HEK293T (cell line): ENCODE data around the gene RRAS.

Experiments
- CTCF ChIA-PET: fragments of 350-600 bp; formaldehyde crosslinking; extraction: SDS; loops from one replicate; lab custom pipeline; 2021; ENCODE audit warnings: antibody characterized with exemption, inconsistent platforms; lab: Yijun Ruan, JAX
- POLR2A ChIA-PET: fragments of 350-600 bp; formaldehyde crosslinking; extraction: SDS; loops from one replicate; lab custom pipeline; 2020; ENCODE audit warnings: antibody characterized with exemption, inconsistent platforms; lab: Yijun Ruan, JAX
- DNase-seq: peaks from one replicate; pipeline ENCODE4 v3.0.0; 2012; ENCODE audit warnings: mixed read lengths; ENCODE audit errors: extremely low spot score
- ARNT ChIP-seq: fragments of 450-650 bp; IDR thresholded peaks from 2 replicates; pipeline ENCODE4 v1.6.1; 2017; ENCODE audit warnings: mild to moderate bottlenecking
- BHLHE40 ChIP-seq: fragments of 450-650 bp; IDR thresholded peaks from 2 replicates; pipeline ENCODE4 v1.6.1; 2016; ENCODE audit warnings: mild to moderate bottlenecking, moderate library complexity, borderline replicate concordance
- CTBP1 ChIP-seq: fragments of 450-650 bp; IDR thresholded peaks from 2 replicates; pipeline ENCODE4 v1.6.1; 2016; ENCODE audit warnings: borderline replicate concordance
- ELF4 ChIP-seq: fragments of 450-650 bp; IDR thresholded peaks from 2 replicates; pipeline ENCODE4 v1.6.1; 2017; ENCODE audit warnings: antibody characterized with exemption
- FOXA1 ChIP-seq: fragments of 450-650 bp; IDR thresholded peaks from 2 replicates; pipeline ENCODE4 v1.6.1; 2016; ENCODE audit warnings: mild to moderate bottlenecking
- FOXK2 ChIP-seq: fragments of 450-650 bp; IDR thresholded peaks from 2 replicates; pipeline ENCODE4 v1.6.1; 2016; ENCODE audit warnings: mild to moderate bottlenecking
- FOXM1 ChIP-seq: fragments of 450-650 bp; IDR thresholded peaks from 2 replicates; pipeline ENCODE4 v1.6.1; 2017; ENCODE audit warnings: mild to moderate bottlenecking, borderline replicate concordance
- HDGF ChIP-seq: fragments of 450-650 bp; IDR thresholded peaks from 2 replicates; pipeline ENCODE4 v1.6.1; 2017; ENCODE audit warnings: antibody characterized with exemption, borderline replicate concordance
- L3MBTL2 ChIP-seq: fragments of 450-650 bp; conservative IDR thresholded peaks from 2 replicates; pipeline ENCODE4 v1.6.1; 2016; ENCODE audit warnings: mild to moderate bottlenecking
- LEF1 ChIP-seq: fragments of 450-650 bp; IDR thresholded peaks from 2 replicates; pipeline ENCODE4 v1.6.1; 2017; ENCODE audit warnings: mild to moderate bottlenecking, borderline replicate concordance
- NFRKB ChIP-seq: fragments of 450-650 bp; IDR thresholded peaks from 2 replicates; pipeline ENCODE4 v1.6.1; 2016; ENCODE audit warnings: mild to moderate bottlenecking, moderate library complexity
- PKNOX1 ChIP-seq: fragments of 450-650 bp; IDR thresholded peaks from 2 replicates; pipeline ENCODE4 v1.6.1; 2016
- SP1 ChIP-seq: fragments of 450-650 bp; IDR thresholded peaks from 2 replicates; pipeline ENCODE4 v1.6.1; 2017
- SUZ12 ChIP-seq: fragments of 450-650 bp; IDR thresholded peaks from 2 replicates; pipeline ENCODE4 v1.6.1; 2016; ENCODE audit warnings: mild to moderate bottlenecking
- TARDBP ChIP-seq: fragments of 450-650 bp; IDR thresholded peaks from 2 replicates; pipeline ENCODE4 v1.6.1; 2016
- ZNF384 ChIP-seq: fragments of 450-650 bp; IDR thresholded peaks from 2 replicates; pipeline ENCODE4 v1.6.1; 2016

The RRAS gene

GRCh38 chr19:49663224-49663623, 23.3 kb upstream of the RRAS start:
- TF ChIP-seq FOXK2 (no peak), HDGF (no peak), PKNOX1 (no peak), SUZ12 (no peak), TARDBP (no peak), FOXM1 (no peak), NFRKB (no peak), ELF4 (no peak), CTBP1 (no peak), SP1 (no peak), L3MBTL2 (no peak), FOXA1 (no peak), ARNT (no peak), ZNF384 (no peak), BHLHE40 (no peak), LEF1 (no peak)
- no peak for DNase-seq
- ChIA-PET CTCF (no interaction called here), POLR2A (interaction anchor here (1.4 to 5.2 kb wide), 3 partner anchors 13 to 22 kb away, joined by 6 to 57 read pairs (median 44); partner anchors contain the start of genes PRMT1, RRAS and SCAF1)

DNA sequence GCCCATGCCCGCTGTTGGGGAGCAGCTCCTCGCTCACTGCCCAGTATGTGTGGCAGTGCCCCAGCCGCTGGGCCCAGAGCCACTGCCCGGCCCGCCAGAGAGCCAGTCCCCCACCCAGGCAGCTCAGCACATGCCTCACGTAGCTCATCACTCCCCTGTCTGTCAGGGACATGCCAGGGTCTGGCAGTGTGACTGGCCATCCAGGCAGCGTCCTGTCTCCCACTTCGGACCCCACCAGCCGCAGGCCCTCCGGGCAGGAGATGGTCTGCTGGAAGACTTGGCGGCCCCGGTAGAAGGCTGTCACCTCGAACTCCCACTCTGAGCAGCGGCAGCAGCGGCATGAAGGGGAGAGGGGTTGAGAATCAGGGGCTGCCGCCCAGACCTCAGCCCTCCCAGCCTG, 22.1 kb upstream of the RRAS start:
- POLR2A ChIA-PET, result interaction anchor here (5.2 kb wide), 1 partner anchor 21 kb away, joined by 57 read pairs; the partner anchor contains the start of genes RRAS and SCAF1
- DNase-seq, result no peak
- TF ChIP-seq SP1 (no peak), FOXA1 (no peak), HDGF (no peak), LEF1 (no peak), ZNF384 (no peak), PKNOX1 (no peak), CTBP1 (no peak), FOXK2 (no peak), L3MBTL2 (no peak), SUZ12 (no peak), TARDBP (no peak), ARNT (no peak), BHLHE40 (no peak), FOXM1 (no peak)
- CTCF ChIA-PET, result no interaction called here

GRCh38 chr19:49660338-49660961, 20.5 kb upstream of the RRAS start:
- DNase-seq, result no peak
- CTCF ChIA-PET, result no interaction called here
- TF ChIP-seq FOXM1 (no peak), NFRKB (no peak), FOXK2 (no peak), TARDBP (no peak), L3MBTL2 (no peak), HDGF (no peak), SUZ12 (no peak), FOXA1 (no peak), CTBP1 (no peak), SP1 (no peak), ZNF384 (no peak), PKNOX1 (no peak), LEF1 (no peak), BHLHE40 (no peak), ELF4 (no peak), ARNT (no peak)
- POLR2A ChIA-PET, result interaction anchor here (1.0 to 1.4 kb wide), 3 partner anchors 16 to 80 kb away, joined by 3 to 4 read pairs (median 3); no protein-coding TSS in a partner anchor

- TF ChIP-seq SP1 (no peak), CTBP1 (no peak), ELF4 (no peak), PKNOX1 (no peak), LEF1 (no peak), L3MBTL2 (no peak), BHLHE40 (no peak), TARDBP (no peak), ARNT (no peak), FOXA1 (no peak), FOXM1 (no peak)
- POLR2A ChIA-PET, result interaction anchor here (1.2 to 1.6 kb wide), 2 partner anchors 9 to 17 kb away, joined by 4 read pairs; no protein-coding TSS in a partner anchor
- DNase-seq, result no peak
- CTCF ChIA-PET, result no interaction called here
Observed at GRCh38 chr19:49658566-49659442, 18.9 kb upstream of the RRAS start.
